Activated CD4-positive, alpha-beta T cell treated with anti-CD3 and anti-CD28 coated beads, Interleukin-2, amount 50 U/mL, for 24 hours (primary cell): ENCODE results near the gene NHLRC4.

Source experiments
- DNase-seq, 2 donors: peaks; one replicate each; pipeline ENCODE4 v3.0.0-alpha.2; 2020; ENCODE audit warnings: low read depth in 1 of 2, low spot score in 1 of 2

Gene NHLRC4

DNA sequence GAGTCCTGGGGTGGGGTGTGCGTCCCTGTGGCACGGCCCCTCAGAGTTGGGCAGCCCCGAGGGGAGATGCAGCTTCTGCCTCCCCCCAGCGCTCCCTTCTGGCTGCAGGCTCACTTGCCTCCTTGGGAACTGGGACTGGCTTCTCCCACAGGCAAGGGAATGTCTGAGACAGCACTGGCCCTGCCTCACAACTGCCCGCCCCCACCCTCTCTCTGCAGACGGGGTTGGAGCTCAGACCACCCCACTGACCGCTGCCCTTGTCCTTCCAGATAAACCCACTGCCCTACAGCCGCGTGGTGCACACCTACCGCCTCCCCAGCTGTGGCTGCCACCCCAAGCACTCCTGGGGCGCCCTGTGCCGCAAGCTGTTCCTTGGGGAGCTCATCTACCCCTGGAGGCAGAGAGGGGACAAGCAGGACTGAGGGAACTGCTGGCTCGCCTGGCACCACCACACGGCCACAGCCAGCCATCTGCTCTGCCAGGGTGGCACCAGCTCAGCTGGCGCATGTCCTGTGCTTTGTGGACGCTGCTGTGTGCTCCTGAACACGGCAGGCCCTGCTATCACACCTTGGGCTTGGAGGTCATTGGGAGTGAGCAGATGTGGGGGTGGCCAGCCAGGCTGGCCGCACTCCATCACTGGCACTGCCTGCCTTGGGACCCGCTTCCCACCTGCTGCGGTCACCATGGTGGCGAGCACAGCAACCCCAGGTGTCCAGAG lies 16.0 kb downstream of the NHLRC4 start:
- no peak for DNase-seq

DNA sequence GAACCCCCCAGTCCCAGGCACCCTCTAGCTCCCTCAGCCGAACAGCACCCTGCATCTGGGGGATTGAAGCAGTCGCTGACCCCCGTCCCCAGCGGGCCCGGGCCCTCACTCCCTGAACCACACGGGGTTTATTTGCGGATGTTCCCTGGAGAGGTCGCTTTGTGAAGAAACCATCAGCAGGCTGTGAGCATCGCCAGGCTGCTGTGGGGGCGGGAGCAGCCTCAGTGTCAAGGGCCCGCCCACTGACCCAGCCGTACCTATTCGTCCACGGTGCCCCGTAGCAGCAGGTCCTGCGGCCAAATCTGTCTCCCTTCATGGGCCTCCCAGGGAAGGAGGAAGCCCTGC lies 16.6 kb downstream of the NHLRC4 start:
- no peak for DNase-seq

DNA sequence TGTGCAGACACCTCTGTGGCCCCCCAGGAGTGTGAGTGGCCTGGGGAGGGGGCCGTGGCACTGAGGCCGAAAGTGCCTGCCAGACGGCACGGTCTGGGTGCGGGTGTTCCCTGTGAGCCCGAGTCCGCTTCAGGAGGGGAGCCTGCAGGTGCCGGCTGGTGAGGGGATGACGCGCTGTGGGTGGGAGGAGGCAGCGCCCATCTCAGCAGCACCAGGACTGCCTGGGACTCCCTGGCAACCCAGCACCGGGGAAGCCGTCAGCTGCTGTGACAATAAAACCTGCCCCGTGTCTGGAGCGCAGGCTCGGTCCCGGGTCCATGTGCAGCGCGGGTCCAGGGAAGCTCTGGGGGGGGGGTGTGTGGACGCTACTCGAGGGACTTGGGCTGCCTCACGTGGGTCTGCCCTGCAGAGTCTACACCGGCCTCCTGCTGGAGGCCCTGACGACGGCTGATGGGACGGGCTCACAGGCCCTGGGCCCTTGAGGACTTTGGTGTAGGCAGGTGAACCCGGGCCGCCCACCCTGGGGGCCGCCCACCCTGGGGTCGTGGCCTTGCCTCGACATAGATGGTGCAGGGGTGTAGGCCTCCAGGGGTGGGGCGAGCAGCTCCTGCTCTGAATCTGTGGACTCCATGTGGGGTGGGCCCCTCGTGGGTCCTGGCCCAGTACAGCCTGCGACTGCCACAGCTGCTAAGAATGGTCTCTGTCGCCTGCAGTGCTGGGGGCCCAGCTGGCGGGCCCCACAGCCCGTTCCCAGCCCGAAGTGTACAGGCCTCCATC lies 17.2 kb downstream of the NHLRC4 start:
- no peak for DNase-seq

DNA sequence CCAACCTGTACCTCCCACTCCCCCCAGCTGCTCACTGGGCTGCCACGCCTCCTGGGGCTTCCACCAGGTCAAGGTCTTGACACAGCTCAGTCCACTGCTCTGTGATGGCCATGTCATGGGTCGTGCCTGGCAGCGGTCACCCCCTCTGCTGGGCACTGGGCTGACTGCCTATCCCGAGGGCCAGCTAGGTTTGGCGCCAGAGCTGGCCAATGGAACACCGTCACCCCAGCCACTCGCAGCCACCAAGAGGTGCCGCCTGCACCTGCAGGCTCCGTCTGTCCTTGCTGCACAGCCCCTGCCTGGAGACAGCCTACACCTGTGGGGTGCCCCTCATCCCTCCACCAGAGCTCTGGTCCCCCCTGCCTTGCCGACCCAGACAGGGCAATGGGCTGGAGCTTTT lies 18.5 kb downstream of the NHLRC4 start:
- no peak for DNase-seq

DNA sequence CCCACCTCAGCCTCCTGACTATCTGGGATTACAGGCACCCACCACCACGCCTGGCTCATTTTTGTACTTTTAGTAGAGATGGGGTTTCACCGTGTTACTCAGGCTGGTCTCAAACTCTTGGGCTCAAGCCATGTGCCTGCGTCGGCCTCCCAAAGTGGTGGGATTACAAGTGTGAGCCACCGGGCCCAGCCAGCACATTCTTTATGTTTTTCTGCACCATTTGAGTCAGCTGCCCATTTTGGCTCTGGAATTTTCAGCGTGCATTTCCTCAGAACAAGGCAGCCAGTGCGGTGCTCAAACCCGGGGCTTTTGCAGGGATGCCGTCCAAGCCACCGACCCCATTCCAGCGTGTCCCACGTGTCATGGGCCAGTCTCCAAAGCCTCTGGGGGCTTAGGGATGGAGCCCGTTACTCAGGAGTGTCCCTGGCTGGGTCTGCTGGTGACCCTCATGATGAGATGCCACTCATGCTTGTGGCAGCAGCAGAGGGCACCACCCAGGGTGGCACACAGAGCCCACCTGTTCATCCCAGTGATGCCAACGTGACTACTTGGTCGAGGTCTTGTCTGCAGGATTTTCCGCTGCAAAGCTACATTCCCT lies 19.3 kb downstream of the NHLRC4 start:
- no peak for DNase-seq

DNA sequence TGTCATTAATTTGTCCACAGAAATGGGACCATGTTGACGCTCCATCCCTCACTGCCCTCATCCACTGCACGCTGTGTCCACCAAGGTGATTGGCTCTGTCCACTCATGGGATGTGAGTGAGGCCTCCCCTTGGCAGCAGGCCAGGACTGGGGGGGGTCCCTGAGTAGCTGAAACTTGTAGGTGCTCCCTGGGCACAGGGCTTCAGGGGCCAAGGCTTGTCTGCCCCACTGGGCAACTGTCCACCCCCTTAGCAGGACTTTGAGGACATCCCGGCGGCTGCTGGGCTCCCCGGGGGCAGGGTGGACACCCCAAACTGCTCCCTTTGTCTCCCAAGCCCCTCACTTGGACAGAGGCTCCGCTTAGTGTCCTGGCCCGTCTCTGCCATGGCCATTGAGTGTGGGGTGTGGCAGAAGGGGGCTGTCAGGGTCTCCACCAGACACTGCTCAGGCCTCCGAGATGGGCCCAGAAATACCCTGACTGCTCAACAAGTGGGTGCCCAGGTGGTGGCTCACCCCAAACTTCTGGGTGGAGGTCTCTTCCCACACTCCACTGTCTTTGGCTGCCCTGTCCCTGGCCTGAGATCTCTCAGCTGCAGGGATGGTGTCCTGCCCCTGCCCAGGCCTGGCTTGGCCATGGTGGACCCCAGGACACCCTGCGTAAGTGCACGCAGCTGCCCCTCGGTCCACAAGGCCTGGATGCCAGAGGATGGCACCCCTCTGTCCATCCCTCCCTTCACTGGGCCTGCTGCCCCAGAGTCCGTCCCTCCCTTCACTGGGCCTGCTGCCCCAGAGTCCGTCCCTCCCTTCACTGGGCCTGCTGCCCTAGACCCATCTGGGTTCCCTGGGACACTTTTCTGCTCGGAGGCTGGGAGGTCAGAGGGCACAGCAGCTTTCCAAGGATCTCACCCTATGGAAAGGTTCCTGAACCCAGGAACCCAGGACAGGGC lies 20.1 kb downstream of the NHLRC4 start:
- no peak for DNase-seq

DNA sequence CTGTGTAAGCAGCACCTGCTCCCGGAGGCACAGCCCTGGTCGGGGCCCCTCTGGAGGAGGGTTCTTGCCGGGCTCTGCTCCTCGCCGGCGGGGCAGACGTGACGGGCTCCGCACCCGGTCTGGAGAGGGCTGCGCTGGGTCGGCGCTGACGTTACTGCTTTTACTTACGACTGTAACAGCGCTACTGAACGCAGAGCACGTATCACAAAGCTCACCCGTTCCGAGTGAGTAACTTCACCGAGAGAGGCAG lies 21.8 kb downstream of the NHLRC4 start:
- peak; percentile 56 to 58 for DNase-seq

DNA sequence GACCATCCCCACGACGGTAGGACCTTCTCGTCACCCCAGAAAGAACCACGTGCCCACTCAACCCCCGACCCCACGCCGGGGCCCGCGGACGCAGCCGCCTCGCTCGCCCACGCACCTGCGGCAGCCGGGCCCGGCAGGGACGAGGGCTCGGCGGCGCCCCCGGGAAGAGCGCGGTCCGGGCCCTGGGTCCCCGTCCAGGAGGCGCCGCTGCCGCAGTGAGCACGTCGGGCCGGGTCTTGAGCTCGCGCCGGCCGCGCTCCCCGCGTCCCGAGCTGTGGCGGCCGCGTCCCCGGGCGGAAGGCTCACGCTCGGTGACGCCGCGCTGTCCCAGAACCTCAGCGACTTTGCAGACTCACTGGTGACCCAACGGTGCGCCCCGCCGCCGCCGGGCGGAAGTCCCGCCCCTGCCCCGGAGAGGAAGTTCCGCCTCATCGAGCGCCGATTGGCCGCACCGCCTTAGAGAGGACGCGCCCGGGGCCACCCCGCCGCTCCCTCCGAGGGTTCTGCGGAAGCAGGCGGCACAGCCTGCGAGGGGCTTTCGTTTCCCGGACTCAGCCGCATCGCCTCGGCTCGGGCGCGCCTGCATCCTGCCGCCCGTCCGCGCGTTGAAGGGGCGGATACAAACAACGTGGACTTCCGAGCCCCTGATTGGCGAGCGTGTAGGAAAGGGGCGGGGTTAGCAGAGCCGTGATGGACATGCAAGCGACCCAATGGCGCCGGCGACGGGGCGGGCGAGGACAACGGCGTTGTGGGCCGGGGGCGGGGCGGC lies 22.3 kb downstream of the NHLRC4 start:
- DNase-seq, result peak; percentile 96 to 99

DNA sequence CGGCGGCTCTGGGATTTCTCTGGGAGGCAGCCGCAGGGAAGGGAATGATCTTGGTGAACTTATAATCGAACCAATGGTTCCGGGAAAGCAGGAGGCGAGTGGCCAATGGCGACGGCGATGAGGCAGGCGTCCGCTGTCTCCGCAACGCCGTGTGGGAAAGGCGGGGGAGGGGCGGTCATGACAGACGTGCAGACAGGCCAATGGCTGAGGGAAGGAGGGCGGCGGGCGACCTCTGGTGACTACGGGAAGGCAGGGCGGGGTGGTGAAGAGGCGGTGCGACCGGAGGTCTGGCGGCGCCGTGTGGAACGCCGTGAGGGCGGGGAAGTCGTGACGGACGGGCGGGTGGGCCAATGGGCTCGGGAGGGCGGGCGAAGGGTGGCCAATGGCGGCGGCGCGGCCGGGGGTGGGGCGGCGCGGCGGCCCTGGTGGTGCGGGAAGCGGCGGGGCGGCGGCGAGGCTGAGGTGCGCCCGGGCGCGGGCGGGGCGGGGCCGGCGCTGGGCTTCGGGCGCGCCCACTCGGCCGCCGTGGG lies 22.9 kb downstream of the NHLRC4 start, which contains the start of gene RAB40C:
Gene RAB40C, plus strand, starts transcription at position 409 of the 530 bp plus-strand sequence. CDS start 226 bp downstream, outside the sequence.
- DNase-seq, result peak; percentile 99

DNA sequence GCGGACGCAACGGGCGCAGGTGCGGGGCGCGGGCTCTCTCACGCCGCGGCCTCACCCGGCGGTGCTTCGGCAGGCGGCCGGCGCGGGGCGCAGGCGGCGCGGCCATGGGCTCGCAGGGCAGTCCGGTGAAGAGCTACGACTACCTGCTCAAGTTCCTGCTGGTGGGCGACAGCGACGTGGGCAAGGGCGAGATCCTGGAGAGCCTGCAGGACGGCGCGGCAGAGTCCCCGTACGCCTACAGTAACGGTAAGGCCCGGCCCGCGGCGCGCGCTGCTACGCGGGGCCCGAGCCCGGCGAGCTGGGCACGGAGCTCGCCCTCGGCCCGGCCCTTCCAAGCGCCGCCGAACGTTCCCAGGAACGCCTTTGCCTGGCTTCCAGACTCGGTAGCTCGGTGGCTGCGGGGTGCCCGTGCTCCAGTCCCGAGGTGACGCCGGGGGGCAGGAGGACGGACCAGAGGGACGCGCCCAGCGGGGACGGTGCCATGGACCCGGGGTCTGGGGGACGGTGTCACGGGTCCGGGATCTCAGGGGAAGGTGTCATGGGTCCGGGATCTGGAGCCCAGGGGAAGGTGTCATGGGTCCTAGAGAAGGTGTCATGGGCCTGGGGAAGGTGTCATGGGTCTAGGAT lies 23.5 kb downstream of the NHLRC4 start:
- no peak for DNase-seq

DNA sequence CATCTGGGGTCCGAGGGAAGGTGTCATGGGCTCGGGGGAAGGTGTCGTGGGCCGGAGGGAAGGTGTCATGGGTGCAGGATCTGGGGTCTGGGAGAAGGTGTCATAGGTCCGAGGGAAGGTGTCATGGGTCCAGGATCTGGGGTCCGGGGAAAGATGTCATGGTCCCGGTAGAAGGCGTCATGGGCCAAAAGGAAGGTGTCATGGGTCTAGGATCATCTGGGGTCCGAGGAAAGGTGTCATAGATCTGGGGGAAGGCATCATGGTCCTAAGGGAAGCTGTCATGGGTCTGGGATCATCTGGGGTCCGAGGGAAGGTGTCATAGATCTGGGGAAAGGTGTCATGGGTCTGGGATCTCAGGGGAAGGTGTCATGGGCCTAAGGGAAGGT lies 24.0 kb downstream of the NHLRC4 start:
- no peak for DNase-seq

DNA sequence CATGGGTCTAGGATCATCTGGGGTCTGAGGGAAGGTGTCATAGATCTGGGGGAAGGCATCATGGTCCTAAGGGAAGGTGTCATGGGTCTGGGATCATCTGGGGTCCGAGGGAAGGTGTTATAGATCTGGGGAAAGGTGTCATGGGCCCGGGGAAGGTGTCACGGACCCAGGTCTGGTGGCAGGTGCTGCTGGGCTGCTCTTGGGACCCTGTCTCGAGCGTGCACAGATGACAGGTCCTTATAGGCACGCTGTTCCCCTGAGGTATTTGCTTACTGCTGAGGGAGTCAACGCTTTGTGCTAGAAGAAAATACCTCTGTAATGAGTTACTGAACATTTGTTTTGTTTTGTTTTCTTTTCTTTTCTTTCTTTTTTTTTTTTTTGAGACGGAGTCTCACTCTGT lies 24.4 kb downstream of the NHLRC4 start:
- DNase-seq, result no peak

DNA sequence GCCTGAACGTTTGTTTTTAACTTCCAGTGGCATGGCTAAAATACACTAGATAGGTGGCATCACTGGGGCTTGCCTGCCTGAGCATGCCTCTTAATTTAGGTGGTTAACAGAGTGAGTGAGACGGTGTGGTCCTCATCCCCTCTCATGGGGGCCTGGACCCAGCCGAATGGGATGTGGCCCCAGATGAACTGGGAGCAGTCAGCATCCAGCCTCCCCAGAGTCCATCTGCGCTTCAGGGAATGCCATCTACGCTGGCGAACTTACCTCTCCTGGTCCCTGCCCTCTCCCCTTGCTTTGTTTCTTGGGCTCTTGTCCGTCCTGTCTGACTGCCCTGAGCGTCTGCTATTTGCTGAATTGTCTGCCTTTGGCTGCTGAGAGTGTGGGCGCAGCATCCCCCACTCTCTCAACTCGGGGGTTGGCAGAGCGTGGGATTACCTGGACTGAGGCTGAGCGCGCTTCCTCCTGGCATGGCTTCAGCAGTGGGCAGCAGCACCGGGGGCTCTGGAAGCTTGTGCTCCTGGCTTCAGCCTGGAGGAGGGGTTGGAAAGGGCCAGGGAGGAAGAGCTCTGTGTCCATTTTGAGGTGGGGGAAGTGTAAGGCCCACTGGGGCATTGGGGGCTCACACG lies 25.2 kb downstream of the NHLRC4 start:
- no peak for DNase-seq

DNA sequence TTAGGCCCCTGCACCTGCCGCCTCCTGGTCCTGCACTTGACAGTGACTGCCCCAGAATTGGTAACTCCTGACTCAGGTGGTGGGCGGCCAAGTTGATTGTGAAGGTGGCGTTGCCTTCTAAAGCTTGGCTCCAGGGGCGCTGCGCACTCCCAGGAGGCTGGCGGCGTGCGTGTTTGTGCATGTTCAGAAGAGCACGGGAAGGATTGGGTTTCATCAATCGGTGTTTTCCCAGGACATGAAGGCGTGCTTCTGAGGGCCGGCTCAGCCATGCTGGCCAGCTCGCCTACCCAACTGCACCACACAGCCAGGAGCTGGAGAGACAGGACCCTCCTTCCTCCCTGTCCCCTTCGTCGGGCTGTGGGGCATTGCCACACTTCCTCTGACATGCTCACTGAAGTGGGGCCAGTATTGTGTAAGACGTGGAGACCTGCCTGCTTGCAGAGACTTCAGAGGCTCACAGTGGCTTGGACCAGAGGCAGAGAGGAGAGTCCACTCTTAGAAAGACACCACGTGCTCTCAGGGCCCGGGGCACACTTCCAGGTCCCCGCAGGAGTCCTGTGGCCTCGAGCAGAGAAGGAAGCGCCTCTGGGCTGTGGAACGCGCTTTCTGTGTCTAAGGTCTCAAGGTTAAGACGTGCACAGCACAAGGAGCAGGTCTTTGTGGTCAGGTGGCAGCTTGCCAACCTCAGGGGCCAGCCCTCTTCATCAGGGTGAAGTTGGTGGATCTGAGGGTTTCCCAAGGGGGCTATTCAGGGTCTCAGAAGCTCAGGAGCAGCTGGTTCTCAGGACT lies 25.9 kb downstream of the NHLRC4 start:
- no peak for DNase-seq

DNA sequence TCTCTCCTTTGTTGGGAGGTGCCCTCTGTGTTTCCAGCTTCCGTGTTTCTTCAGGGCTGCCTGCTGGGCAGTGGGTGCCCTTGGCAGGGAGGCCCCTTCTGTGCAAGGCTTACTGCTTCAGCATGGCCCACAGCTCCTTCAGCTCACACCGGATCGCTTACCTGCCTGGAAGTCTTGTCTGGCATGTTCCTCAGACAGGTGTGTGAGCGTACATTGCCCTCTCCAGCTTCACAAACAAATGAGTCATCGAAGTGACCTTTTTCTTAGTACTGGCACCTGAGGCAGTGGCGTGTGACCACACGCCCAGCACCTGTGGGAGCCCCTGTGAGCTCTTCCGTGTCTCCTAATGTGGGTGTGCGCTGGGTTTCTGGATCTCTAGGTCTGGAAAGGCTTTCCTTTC lies 26.6 kb downstream of the NHLRC4 start:
- no peak for DNase-seq

DNA sequence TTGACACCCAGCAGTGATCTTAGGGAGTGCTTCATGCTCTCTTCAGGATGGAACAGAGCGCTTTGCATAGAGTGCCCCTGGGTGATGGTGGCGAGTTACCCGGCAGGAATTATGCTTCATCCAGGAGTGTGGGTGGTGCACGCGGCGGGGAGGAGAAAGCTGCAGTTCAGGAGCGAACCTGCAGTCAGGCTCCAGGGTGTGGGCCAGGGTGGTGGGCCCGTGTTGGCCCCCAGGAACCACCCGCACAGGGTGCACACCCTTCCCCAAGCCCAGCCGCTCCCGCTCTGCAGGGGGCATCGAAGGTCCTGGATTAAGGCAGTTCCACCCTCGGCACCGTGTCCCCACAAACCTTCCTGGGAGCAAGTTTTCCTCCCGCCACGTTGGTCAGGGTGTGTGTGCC lies 27.0 kb downstream of the NHLRC4 start:
- no peak for DNase-seq

DNA sequence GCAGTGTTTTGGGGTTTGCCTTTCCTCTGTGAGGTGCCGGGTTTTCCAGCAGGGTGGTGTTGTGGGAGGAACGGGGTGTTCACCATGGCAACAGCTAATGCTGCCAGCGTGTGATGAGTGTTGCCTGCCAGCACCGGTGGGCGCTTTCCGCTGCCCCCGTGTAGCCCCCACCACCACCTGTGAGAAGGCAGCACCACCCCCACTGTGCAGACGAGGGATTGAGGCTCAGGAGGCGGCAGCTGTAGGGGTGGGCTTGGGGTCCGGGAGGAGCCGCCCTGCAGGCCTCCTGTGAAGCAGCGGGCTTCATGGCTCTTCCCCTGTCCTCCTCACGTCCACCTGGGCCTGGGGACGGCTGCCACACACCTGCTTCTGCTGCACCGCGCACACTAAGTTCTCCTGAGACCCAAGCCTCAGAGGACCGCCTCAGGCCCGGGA lies 28.3 kb downstream of the NHLRC4 start:
- DNase-seq, result no peak

DNA sequence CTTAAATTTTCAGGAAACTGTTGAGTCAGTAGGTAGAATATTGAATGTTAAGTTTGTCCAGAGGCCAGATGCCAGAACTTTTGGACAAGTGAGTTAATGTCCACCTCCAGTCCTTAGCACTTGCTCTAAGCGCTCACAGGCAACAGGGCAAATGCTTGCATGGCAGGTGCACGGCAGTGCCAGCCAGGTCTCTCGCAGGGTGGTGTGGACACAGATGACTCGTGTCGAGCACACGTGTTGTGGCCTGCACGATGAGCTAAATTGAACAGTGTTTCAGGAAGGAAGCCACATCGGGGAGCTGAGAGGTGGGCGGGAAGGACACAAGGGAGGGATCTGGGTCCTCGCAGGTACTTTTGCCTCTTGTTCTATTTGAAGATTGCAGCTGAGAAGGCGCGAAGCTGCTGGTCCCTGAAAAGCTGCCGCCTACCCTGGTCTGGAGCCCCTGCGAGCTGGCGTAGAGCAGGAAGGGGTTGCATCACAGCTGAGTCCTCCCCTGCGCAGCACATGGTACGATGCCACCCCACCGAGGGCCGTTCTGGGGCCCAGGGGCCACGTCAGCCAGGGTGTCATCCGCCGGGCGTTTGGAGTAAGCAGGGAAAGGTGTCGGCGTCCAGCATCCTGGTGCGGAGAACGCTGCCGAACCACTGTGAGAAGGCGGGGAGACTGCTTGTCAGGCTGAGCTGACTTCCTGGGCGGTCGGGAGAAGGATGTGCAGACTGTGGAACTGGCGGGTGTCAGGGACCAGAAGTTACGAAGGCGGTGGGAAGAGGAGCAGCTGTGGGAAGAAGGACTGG lies 29.3 kb downstream of the NHLRC4 start:
- no peak for DNase-seq
